Uterus (tissue), 4 donors: ENCODE data around the gene IQGAP2. TPM values are rescaled to one million over a fixed set of nuclear protein-coding genes. Genes with fewer than 3 reads are reported as not detected.

Source experiments
- DNase-seq, 2 donors: peaks; one replicate each; pipeline ENCODE4 v3.0.0-alpha.2; 2019 to 2020
- H3K27ac ChIP-seq, 2 donors: fragments of 200-600 bp; sonication (generic); 1 replicate in 1 of 2; 2 replicates in 1 of 2; pipeline ENCODE4 v1.5.1; 2016 to 2018
- H3K27me3 ChIP-seq, 2 donors: fragments of 200-600 bp; sonication (generic); one replicate each; pipeline ENCODE4 v1.5.1; 2018 to 2019; ENCODE audit warnings: control low read depth in 1 of 2
- H3K36me3 ChIP-seq, 2 donors: fragments of 200-600 bp; sonication (generic); one replicate each; pipeline ENCODE4 v1.5.1; 2019; ENCODE audit warnings: control low read depth in 1 of 2
- H3K4me1 ChIP-seq, 2 donors: fragments of 200-600 bp; sonication (generic); one replicate each; pipeline ENCODE4 v1.5.1; 2018 to 2019; ENCODE audit warnings: control low read depth in 1 of 2
- H3K4me3 ChIP-seq, 2 donors: fragments of 200-600 bp; sonication (generic); 1 replicate in 1 of 2; 2 replicates in 1 of 2; pipeline ENCODE4 v1.5.1; 2018 to 2019; ENCODE audit warnings: mild to moderate bottlenecking in 1 of 2
- H3K9me3 ChIP-seq, 2 donors: fragments of 200-600 bp; sonication (generic); one replicate each; pipeline ENCODE4 v1.5.1; 2019; ENCODE audit warnings: control low read depth in 1 of 2
- POLR2A ChIP-seq, 2 donors: fragments of 450-650 bp; IDR thresholded peaks; one replicate each; pipeline ENCODE4 v1.6.1; 2016; ENCODE audit warnings: antibody characterized with exemption in 2 of 2, mild to moderate bottlenecking in 1 of 2, moderate library complexity in 1 of 2
- intact Hi-C: fragments of 100-400 bp; cut with DNase I; formaldehyde crosslinking; loops from one replicate; pipeline ENCODE4 v1.15.1; 2023; ENCODE audit warnings: low total_unique reads
- total RNA-seq, 4 donors: library from RNA; depleted of rRNA in 3 of 4; stranded (reverse); fragments of >200 nt in 3 of 4; gene quantifications; one replicate each; pipeline versions ENCODE4 v1.1.0 to v1.2.4, GENCODE V29; 2014 to 2023
- TF ChIP-seq, protein P1 (sequence below), 4 experiments: fragments of 200-600 bp in 2 of 4; fragments of 450-650 bp in 2 of 4; sonication (generic) in 2 of 4; IDR thresholded peaks; one replicate each; pipeline ENCODE4 v1.5.1; 2016 to 2019; ENCODE audit warnings: antibody characterized with exemption in 4 of 4, mild to moderate bottlenecking in 2 of 4, moderate library complexity in 1 of 4
- donor health status: DM: yes; HTN: yes; CAD: no.

The IQGAP2 gene
- total RNA-seq, 4 donors from 2014 or later = 7.1 to 49.2 (median 9.4) TPM

- Histone ChIP-seq H3K27me3 (no peaks in the 10 kb centered on the region), H3K27ac (no peak overlapping the region), H3K4me3 (no peak overlapping the region), H3K36me3 (no peaks in the 10 kb centered on the region), H3K4me1 (no peaks in the 10 kb centered on the region), H3K9me3 (no peaks in the 10 kb centered on the region)
- DNase-seq = no peak
- TF ChIP-seq, protein P1, sequence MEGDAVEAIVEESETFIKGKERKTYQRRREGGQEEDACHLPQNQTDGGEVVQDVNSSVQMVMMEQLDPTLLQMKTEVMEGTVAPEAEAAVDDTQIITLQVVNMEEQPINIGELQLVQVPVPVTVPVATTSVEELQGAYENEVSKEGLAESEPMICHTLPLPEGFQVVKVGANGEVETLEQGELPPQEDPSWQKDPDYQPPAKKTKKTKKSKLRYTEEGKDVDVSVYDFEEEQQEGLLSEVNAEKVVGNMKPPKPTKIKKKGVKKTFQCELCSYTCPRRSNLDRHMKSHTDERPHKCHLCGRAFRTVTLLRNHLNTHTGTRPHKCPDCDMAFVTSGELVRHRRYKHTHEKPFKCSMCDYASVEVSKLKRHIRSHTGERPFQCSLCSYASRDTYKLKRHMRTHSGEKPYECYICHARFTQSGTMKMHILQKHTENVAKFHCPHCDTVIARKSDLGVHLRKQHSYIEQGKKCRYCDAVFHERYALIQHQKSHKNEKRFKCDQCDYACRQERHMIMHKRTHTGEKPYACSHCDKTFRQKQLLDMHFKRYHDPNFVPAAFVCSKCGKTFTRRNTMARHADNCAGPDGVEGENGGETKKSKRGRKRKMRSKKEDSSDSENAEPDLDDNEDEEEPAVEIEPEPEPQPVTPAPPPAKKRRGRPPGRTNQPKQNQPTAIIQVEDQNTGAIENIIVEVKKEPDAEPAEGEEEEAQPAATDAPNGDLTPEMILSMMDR (IDR thresholded peaks at IDR 0.05) = no peak
- TF ChIP-seq POLR2A (IDR thresholded peaks at IDR 0.05) = no peak
- intact Hi-C loops = no loop called here
These were observed 290.1 kb downstream of the IQGAP2 start for GRCh38 chr5:76693141-76693540.

DNA sequence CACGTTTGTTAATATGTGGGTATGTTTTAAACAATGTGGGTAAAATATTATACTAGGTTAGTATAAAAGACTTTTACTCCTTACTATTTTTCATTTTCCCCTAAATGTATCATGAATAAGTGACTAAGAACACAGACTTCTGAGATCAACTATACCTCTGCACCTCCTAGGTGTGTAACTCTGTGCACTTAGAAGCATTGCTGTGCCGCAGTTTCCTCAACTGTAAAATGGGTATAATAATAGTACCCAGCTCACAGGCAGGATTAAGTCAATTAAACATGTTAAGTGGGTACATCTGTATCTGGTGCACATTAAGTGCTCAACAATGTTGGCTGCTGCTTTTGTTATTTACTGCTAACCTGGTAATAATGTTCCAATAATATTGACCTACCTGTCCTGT is 291.2 kb downstream of the IQGAP2 start:
- H3K27ac ChIP-seq = no peak overlapping the region
- no peaks in the 10 kb centered on the region for H3K27me3 ChIP-seq
- H3K4me1 ChIP-seq = no peaks in the 10 kb centered on the region
- H3K36me3 ChIP-seq = no peaks in the 10 kb centered on the region
- no peak for DNase-seq
- intact Hi-C loops = no loop called here
- no peak overlapping the region for H3K4me3 ChIP-seq
- TF ChIP-seq POLR2A (IDR thresholded peaks at IDR 0.05) = no peak
- TF ChIP-seq, protein P1 (IDR thresholded peaks at IDR 0.05) = no peak
- no peaks in the 10 kb centered on the region for H3K9me3 ChIP-seq

DNA sequence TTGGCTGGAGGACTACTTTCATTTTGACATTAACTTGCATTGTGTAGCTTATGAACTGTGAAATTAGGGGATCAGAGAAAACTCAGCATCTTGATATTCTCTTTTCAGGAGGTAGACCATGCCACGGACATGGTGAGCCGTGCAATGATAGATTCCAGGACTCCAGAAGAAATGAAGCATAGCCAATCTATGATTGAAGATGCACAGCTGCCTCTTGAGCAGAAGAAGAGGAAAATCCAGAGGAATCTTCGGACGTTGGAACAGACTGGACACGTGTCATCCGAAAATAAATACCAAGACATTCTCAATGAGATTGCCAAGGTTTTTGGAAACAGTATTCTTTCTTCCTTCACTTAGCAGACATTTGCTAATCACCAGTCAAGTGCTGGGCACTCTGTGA is 292.3 kb downstream of the IQGAP2 start:
- H3K4me3 ChIP-seq = no peak overlapping the region
- intact Hi-C loops = no loop called here
- DNase-seq = no peak
- no peaks in the 10 kb centered on the region for H3K36me3 ChIP-seq
- H3K27me3 ChIP-seq = no peaks in the 10 kb centered on the region
- no peaks in the 10 kb centered on the region for H3K4me1 ChIP-seq
- TF ChIP-seq POLR2A (IDR thresholded peaks at IDR 0.05) = no peak
- TF ChIP-seq, protein P1 (IDR thresholded peaks at IDR 0.05) = no peak
- no peaks in the 10 kb centered on the region for H3K9me3 ChIP-seq
- no peak overlapping the region for H3K27ac ChIP-seq

DNA sequence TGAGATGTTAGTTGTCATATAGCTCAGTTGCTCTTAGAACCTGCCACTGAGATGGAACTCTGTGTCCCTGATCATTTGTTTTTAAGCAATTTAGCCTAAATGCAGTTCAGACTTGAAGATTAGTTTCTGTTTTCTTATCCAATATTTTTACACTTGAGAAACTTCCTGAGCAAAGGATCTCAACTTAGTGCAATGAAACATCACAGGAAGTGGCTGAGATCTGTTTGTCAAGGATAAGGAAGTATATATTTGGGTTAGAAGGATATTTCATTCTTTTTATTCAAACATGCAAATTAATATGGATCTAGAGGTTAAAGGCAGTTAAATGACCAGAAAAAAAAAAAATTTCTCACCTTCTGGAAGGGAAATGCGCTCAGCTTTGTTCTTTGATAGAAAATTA is 293.2 kb downstream of the IQGAP2 start:
- intact Hi-C loops = no loop called here
- no peaks in the 10 kb centered on the region for H3K36me3 ChIP-seq
- no peak for TF ChIP-seq POLR2A (IDR thresholded peaks at IDR 0.05)
- TF ChIP-seq, protein P1 (IDR thresholded peaks at IDR 0.05) = no peak
- H3K27ac ChIP-seq = no peak overlapping the region
- H3K9me3 ChIP-seq = no peaks in the 10 kb centered on the region
- DNase-seq = no peak
- no peaks in the 10 kb centered on the region for H3K27me3 ChIP-seq
- H3K4me1 ChIP-seq = no peaks in the 10 kb centered on the region
- H3K4me3 ChIP-seq = no peak overlapping the region

DNA sequence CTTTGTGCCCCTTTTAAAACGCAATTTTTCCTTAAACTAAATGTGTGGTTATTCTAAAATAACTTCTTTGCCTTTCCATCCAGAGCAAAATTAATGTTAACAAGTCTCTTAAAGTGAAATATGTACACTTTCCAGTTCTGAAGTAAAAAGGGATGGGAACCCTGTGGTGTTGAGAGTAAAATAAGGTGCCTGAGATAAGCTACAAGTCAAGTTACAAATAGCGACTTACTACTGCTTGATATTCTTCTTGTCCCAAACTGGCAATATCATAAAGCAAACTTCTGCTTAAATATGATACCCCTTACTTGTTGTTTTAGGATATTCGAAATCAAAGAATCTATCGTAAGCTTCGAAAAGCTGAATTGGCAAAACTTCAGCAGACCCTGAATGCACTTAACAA is 294.6 kb downstream of the IQGAP2 start:
- no peak overlapping the region for H3K4me3 ChIP-seq
- no peaks in the 10 kb centered on the region for H3K4me1 ChIP-seq
- no peaks in the 10 kb centered on the region for H3K27me3 ChIP-seq
- no peaks in the 10 kb centered on the region for H3K36me3 ChIP-seq
- H3K9me3 ChIP-seq = no peaks in the 10 kb centered on the region
- DNase-seq = no peak
- intact Hi-C loops = no loop called here
- no peak overlapping the region for H3K27ac ChIP-seq
- no peak for TF ChIP-seq POLR2A (IDR thresholded peaks at IDR 0.05)
- TF ChIP-seq, protein P1 (IDR thresholded peaks at IDR 0.05) = no peak
